Transverse colon (tissue), 4 donors: Measurements from ENCODE around the gene AIMP1. TPM values are rescaled to one million over a fixed set of nuclear protein-coding genes. Genes with fewer than 3 reads are reported as not detected.

Source experiments
- DNase-seq: peaks from one replicate; pipeline ENCODE4 v3.0.0-alpha.2; 2019
- H3K27ac ChIP-seq, 4 donors: fragments of 200-600 bp; sonication (generic); 2 replicates each; pipeline ENCODE4 v1.5.1; 2016 to 2018; ENCODE audit warnings: inconsistent platforms in 4 of 4
- H3K27me3 ChIP-seq: fragments of 200-600 bp; sonication (generic); 2 replicates; pipeline ENCODE4 v1.5.1; 2017; ENCODE audit warnings: inconsistent platforms
- H3K36me3 ChIP-seq, 4 donors: fragments of 200-600 bp; sonication (generic); 2 replicates each; pipeline ENCODE4 v1.5.1; 2017 to 2019; ENCODE audit warnings: inconsistent platforms in 4 of 4
- H3K4me1 ChIP-seq, 4 donors: fragments of 200-600 bp; sonication (generic); 2 replicates each; pipeline ENCODE4 v1.5.1; 2017 to 2020; ENCODE audit warnings: inconsistent platforms in 4 of 4
- H3K4me3 ChIP-seq, 4 donors: fragments of 200-600 bp; sonication (generic); 1 replicate in 1 of 4; 2 replicates in 3 of 4; pipeline versions ENCODE4 v1.5.1 to v1.6.1; 2017 to 2019; ENCODE audit warnings: inconsistent platforms in 4 of 4
- H3K9me3 ChIP-seq, 2 donors: fragments of 200-600 bp; sonication (generic); 2 replicates each; pipeline ENCODE4 v1.5.1; 2017 to 2019; ENCODE audit warnings: inconsistent platforms in 2 of 2
- EP300 ChIP-seq: sonication (generic); formaldehyde crosslinking; IDR thresholded peaks from one replicate; pipeline ENCODE4 v1.6.1; 2017; ENCODE audit warnings: antibody characterized with exemption, low read depth
- POLR2A ChIP-seq: fragments of 450-650 bp; IDR thresholded peaks from one replicate; pipeline ENCODE4 v1.6.1; 2016; ENCODE audit warnings: antibody characterized with exemption, mild to moderate bottlenecking, moderate library complexity
- POLR2AphosphoS5 ChIP-seq, 3 donors: sonication (generic); formaldehyde crosslinking; IDR thresholded peaks; one replicate each; pipeline ENCODE4 v1.6.1; 2016; ENCODE audit warnings: antibody characterized with exemption in 3 of 3
- WGBS, 2 donors: methylation state at CpG; one replicate each; pipeline ENCODE4 v1.1.5; 2018; ENCODE audit warnings: low coverage in 1 of 2; 5-methylcytosine and 5-hydroxymethylcytosine counted together
- in situ Hi-C, 4 donors: fragments of 200-750 bp; cut with MboI; loops; one replicate each; pipeline versions ENCODE4 v1.15.0 to v1.15.1; 2017; ENCODE audit warnings: low sequenced_read_pairs in 3 of 4, low pct_ligation_motif_present in 1 of 4, low pct_unique_long_range_greater_than_20kb in 1 of 4
- intact Hi-C: fragments of 100-400 bp; cut with DNase I; formaldehyde crosslinking; loops from one replicate; pipeline ENCODE4 v1.15.1; 2023; ENCODE audit warnings: low total_unique reads
- total RNA-seq, 4 donors: library from RNA; depleted of rRNA; stranded (reverse); fragments of >200 nt; gene quantifications; one replicate each; pipeline ENCODE4 v1.1.0, GENCODE V29; 2016
- TF ChIP-seq, protein P1 (sequence below), 5 experiments: fragments of 200-600 bp in 3 of 5; fragments of 450-650 bp in 2 of 5; sonication (generic) in 3 of 5; IDR thresholded peaks; 1 replicate in 2 of 5; 2 replicates in 3 of 5; pipeline ENCODE4 v1.5.1; 2016 to 2017; ENCODE audit warnings: antibody characterized with exemption in 5 of 5, inconsistent platforms in 3 of 5, mild to moderate bottlenecking in 2 of 5, moderate library complexity in 1 of 5

Gene AIMP1
- total RNA-seq, 4 donors from 2014 or later, result 4.9 to 24.1 (median 15.1) TPM

DNA sequence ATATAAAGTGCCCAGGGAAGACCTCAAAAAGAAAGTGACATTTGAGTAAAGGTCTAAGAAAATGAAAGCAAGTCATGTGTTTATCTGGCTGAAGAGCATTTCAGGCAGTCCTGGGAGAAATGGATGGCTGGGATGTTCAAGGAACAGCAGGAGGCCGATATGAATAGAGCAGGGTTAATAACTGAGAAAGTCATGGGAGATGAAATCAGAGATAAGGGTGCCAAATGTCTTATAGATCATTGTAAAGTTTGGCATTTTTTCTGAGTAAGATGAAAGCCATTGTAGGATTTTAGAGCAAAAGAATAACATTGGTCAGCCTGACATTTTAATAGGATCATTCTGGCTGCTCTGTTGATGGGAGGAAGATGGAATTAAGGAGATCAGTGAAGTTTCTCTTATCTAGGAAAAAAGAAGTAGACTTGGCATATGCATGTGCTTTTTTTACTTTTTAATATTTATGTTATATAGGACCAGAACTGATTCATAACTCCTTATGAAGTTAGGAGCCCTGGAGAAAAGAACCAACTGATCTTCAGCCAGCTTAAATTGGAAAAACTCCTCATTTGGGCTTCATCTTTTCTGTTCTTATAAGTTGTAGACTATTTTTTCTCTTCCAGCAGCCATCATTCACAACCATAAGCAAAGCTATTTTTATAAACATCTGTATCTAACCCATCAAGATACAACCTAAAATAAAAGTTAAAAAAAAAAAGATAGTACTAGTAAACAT, 18.6 kb downstream of the AIMP1 start:
- no peak overlapping the region for H3K27ac ChIP-seq
- peaks cover 0 to 80% (median 26%) of the 10 kb centered on the region in 4 donors for H3K36me3 ChIP-seq
- no peaks in the 10 kb centered on the region for H3K27me3 ChIP-seq
- intact Hi-C loops (loop anchor here (5.0 kb wide), 1 partner anchor 223 kb away; no protein-coding TSS in a partner anchor), in situ Hi-C loops (no loop called here)
- no peaks in the 10 kb centered on the region for H3K4me1 ChIP-seq
- no peak overlapping the region for H3K4me3 ChIP-seq
- DNase-seq, result no peak
- 87 to 88% methylated on average over 1 of the region's 1 CpG for WGBS, 2 donors
- H3K9me3 ChIP-seq, result no peaks in the 10 kb centered on the region
- TF ChIP-seq POLR2A, result no peak
- TF ChIP-seq EP300, result no peak
- no peak for TF ChIP-seq POLR2AphosphoS5 (IDR thresholded peaks at IDR 0.05)
- TF ChIP-seq, protein P1, sequence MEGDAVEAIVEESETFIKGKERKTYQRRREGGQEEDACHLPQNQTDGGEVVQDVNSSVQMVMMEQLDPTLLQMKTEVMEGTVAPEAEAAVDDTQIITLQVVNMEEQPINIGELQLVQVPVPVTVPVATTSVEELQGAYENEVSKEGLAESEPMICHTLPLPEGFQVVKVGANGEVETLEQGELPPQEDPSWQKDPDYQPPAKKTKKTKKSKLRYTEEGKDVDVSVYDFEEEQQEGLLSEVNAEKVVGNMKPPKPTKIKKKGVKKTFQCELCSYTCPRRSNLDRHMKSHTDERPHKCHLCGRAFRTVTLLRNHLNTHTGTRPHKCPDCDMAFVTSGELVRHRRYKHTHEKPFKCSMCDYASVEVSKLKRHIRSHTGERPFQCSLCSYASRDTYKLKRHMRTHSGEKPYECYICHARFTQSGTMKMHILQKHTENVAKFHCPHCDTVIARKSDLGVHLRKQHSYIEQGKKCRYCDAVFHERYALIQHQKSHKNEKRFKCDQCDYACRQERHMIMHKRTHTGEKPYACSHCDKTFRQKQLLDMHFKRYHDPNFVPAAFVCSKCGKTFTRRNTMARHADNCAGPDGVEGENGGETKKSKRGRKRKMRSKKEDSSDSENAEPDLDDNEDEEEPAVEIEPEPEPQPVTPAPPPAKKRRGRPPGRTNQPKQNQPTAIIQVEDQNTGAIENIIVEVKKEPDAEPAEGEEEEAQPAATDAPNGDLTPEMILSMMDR (IDR thresholded peaks at IDR 0.05), result no peak

DNA sequence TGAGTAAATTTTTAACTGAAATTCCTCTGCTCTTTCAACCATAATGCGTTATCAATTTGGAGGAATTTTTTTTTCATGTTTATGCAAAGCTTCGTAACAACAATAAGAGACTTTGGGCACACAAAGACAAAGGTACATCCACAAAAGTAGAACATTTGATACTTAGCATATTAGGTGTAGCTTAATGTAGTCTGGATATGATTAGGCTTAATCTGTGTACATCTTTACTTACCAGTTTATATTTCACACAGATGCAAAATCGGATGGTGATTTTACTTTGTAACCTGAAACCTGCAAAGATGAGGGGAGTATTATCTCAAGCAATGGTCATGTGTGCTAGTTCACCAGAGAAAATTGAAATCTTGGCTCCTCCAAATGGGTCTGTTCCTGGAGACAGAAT, 20.3 kb downstream of the AIMP1 start:
- H3K9me3 ChIP-seq, result no peaks in the 10 kb centered on the region
- DNase-seq, result no peak
- no peaks in the 10 kb centered on the region for H3K4me1 ChIP-seq
- no peak overlapping the region for H3K4me3 ChIP-seq
- no peak overlapping the region for H3K27ac ChIP-seq
- peaks cover 0 to 65% (median 25%) of the 10 kb centered on the region in 4 donors for H3K36me3 ChIP-seq
- intact Hi-C loops (loop anchor here (5.0 kb wide), 1 partner anchor 224 kb away; no protein-coding TSS in a partner anchor), in situ Hi-C loops (no loop called here)
- H3K27me3 ChIP-seq, result no peaks in the 10 kb centered on the region
- TF ChIP-seq POLR2A, result no peak
- TF ChIP-seq POLR2AphosphoS5 (IDR thresholded peaks at IDR 0.05), result no peak
- no peak for TF ChIP-seq EP300
- TF ChIP-seq, protein P1 (IDR thresholded peaks at IDR 0.05), result no peak
- 96% methylated on average over 2 to 3 of the region's 3 CpGs for WGBS, 2 donors

DNA sequence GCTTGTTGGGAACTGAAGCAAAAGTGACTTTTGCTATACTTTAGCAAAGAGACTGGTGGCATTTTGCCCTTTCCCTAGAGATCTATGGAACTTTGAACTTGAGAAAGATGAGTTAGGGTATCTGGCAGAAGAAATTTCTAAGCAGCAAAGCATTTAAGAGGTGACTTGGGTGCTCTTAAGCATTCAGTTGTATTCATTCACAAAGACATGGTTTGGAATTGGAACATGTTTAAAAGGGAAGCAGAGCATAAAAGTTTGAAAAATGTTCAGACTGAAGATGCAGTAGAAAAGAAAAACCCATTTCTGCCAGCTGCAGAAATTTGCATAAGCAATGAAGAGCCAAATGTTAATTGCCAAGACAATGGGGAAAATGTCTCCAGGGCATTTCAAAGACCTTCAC, 21.6 kb downstream of the AIMP1 start:
- in situ Hi-C loops, result no loop called here
- Histone ChIP-seq H3K9me3 (no peaks in the 10 kb centered on the region), H3K36me3 (peaks cover 0 to 53% (median 19%) of the 10 kb centered on the region in 4 donors)

DNA sequence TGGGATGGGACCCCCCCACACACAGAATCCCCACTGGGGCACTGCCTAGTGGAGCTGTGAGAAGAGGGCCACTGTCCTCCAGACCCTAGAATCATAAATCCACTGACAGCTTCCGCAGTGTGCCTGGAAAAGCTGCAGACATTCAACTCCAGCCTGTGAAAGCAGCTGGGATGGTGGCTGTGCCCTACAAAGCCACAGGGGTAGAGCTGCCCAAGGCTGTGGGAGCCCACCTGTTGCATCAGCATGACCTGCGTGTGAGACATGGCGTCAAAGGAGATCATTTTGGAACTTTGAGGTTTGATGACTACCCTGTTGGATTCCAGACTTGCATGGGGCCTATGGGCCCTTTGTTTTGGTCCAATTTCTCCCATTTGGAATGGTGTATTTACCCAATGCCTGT, 22.3 kb downstream of the AIMP1 start:
- no peak for TF ChIP-seq POLR2A
- no peak for TF ChIP-seq POLR2AphosphoS5 (IDR thresholded peaks at IDR 0.05)
- TF ChIP-seq EP300, result no peak
- TF ChIP-seq, protein P1 (IDR thresholded peaks at IDR 0.05), result no peak
- intact Hi-C loops, result loop anchor here (5.0 kb wide), 1 partner anchor 226 kb away; no protein-coding TSS in a partner anchor
- Histone ChIP-seq H3K4me3 (no peak overlapping the region), H3K36me3 (peaks cover 0 to 45% (median 18%) of the 10 kb centered on the region in 4 donors), H3K27me3 (no peaks in the 10 kb centered on the region), H3K4me1 (peaks cover 0 to 6% (median 0%) of the 10 kb centered on the region in 4 donors), H3K9me3 (no peaks in the 10 kb centered on the region), H3K27ac (no peak overlapping the region)
- WGBS, 2 donors, result 100% methylated on average over 3 of the region's 3 CpGs; no CpG with 5 or more reads in 1 of the 2 donors
- no peak for DNase-seq
- in situ Hi-C loops, result no loop called here

More for the DNA sequence above, 21.6 kb downstream of the AIMP1 start:
- no peak overlapping the region for H3K27ac ChIP-seq
- TF ChIP-seq, protein P1 (IDR thresholded peaks at IDR 0.05), result no peak
- TF ChIP-seq EP300, result no peak
- TF ChIP-seq POLR2AphosphoS5 (IDR thresholded peaks at IDR 0.05), result no peak
- TF ChIP-seq POLR2A, result no peak
- H3K4me3 ChIP-seq, result no peak overlapping the region
- intact Hi-C loops, result loop anchor here (5.0 kb wide), 1 partner anchor 226 kb away; no protein-coding TSS in a partner anchor
- no peaks in the 10 kb centered on the region for H3K27me3 ChIP-seq
- H3K4me1 ChIP-seq, result peaks cover 0 to 6% (median 0%) of the 10 kb centered on the region in 4 donors
- no peak for DNase-seq
